ENCODE data around the gene KAZALD1.

DNA sequence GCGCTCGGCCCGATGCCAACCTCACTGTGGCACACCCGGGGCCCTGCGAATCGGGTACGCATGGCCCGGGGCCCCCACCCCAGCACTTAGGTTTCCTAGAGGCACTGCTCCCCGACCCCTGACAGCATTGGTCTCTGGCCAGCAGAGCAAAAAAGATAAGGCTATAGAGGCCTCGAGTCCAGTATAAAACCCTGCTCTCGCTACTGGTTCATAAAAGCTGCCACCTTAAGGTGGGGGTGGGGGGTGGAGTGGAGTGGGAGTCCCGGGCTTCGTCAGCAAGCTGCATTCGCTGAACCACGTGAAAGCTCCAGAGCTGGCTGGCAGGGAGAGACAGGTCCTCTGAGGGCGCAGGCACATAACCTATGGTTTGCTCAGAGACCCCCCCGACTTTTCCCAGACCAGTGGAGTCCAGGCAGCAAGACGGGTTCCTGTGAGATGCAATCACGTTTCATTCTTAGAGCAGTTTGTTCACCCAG lies 1.3 kb downstream of the KAZALD1 start:
- TF ChIP-seq CTCF (IDR thresholded peaks at IDR 0.05) (no peak), POLR2A (IDR thresholded peaks at IDR 0.05) (no peak)
